CD4-positive, alpha-beta memory T cell (primary cell): ENCODE results near the gene ACTG2. TPM values are rescaled to one million over a fixed set of nuclear protein-coding genes. Genes with fewer than 3 reads are reported as not detected.
"Not testable (repeated sequence)": the region's sequence is repeated elsewhere in the genome, so short reads cannot be mapped to it uniquely, and the experiment has no call there.

ENCODE experiments used
- CTCF ChIA-PET: fragments of 350-600 bp; sonication (Branson Sonifier 250); formaldehyde crosslinking; loops from one replicate; lab custom pipeline; 2021; ENCODE audit warnings: inconsistent platforms; ENCODE audit not compliant: partially characterized antibody; lab: Charles Lee
- POLR2A ChIA-PET: fragments of 350-600 bp; sonication (Branson Sonifier 250); formaldehyde crosslinking; loops from one replicate; lab custom pipeline; 2021; ENCODE audit not compliant: partially characterized antibody; lab: Charles Lee
- DNase-seq, 5 donors: peaks; one replicate each; pipeline versions ENCODE4 v3.0.0 to v3.0.0-alpha.2; 2020 to 2022; ENCODE audit warnings: mixed read lengths in 1 of 5
- H3K27ac ChIP-seq: one replicate; pipeline ENCODE4 v1.7.0; 2013; ENCODE audit warnings: low read depth, low read length
- H3K27me3 ChIP-seq: 2 replicates; pipeline ENCODE4 v1.7.0; 2013; ENCODE audit warnings: mild to moderate bottlenecking, low read length, moderate library complexity; ENCODE audit not compliant: insufficient read depth
- H3K36me3 ChIP-seq: 2 replicates; pipeline ENCODE4 v1.7.0; 2013; ENCODE audit warnings: mild to moderate bottlenecking, low read length, moderate library complexity; ENCODE audit not compliant: insufficient read depth
- H3K4me1 ChIP-seq: 2 replicates; pipeline ENCODE4 v1.7.0; 2013; ENCODE audit warnings: mild to moderate bottlenecking, low read length, moderate library complexity; ENCODE audit not compliant: insufficient read depth
- H3K4me3 ChIP-seq, 2 donors: one replicate each; pipeline ENCODE4 v1.7.0; 2013; ENCODE audit warnings: low read length in 2 of 2, mild to moderate bottlenecking in 1 of 2
- H3K9me3 ChIP-seq, 2 donors: one replicate each; pipeline ENCODE4 v1.7.0; 2013; ENCODE audit warnings: low read length in 2 of 2, control low read depth in 1 of 2; ENCODE audit not compliant: control insufficient read depth in 1 of 2
- H3K27ac Mint-ChIP-seq, 7 donors: one replicate each; pipeline ENCODE4 v1.8.0; 2020 to 2021; ENCODE audit warnings: mixed read lengths in 7 of 7, mild to moderate bottlenecking in 6 of 7, inconsistent platforms in 3 of 7, moderate library complexity in 3 of 7
- H3K27me3 Mint-ChIP-seq, 2 donors: one replicate each; pipeline ENCODE4 v1.8.0; 2020 to 2021; ENCODE audit warnings: mixed read lengths in 2 of 2
- H3K36me3 Mint-ChIP-seq, 2 donors: one replicate each; pipeline ENCODE4 v1.8.0; 2020 to 2021; ENCODE audit warnings: mixed read lengths in 2 of 2, inconsistent platforms in 1 of 2, mild to moderate bottlenecking in 1 of 2
- H3K4me1 Mint-ChIP-seq, 4 donors: one replicate each; pipeline ENCODE4 v1.8.0; 2020 to 2021; ENCODE audit warnings: mixed read lengths in 4 of 4, mild to moderate bottlenecking in 1 of 4
- H3K4me3 Mint-ChIP-seq, 8 donors: one replicate each; pipeline ENCODE4 v1.8.0; 2020 to 2021; ENCODE audit warnings: mixed read lengths in 8 of 8, mild to moderate bottlenecking in 7 of 8, moderate library complexity in 6 of 8, inconsistent platforms in 3 of 8
- H3K9me3 Mint-ChIP-seq, 8 donors: one replicate each; pipeline ENCODE4 v1.8.0; 2020 to 2021; ENCODE audit warnings: mixed read lengths in 8 of 8, mild to moderate bottlenecking in 5 of 8, inconsistent platforms in 3 of 8, moderate library complexity in 1 of 8
- intact Hi-C: fragments of 100-400 bp; cut with micrococcal nuclease; formaldehyde crosslinking; loops from one replicate; pipeline ENCODE4 v1.15.1; 2023
- polyA plus RNA-seq, 2 donors: library from polyadenylated mRNA; unstranded; fragments of 300-500 nt; fragmentation: Illumina TruSeq; gene quantifications; one replicate each; pipeline ENCODE4 v1.2.3, GENCODE V29; 2021
- total RNA-seq, 2 experiments: library from RNA; stranded (reverse); gene quantifications; one replicate each; pipeline ENCODE4 v1.2.3, GENCODE V29; 2021

Gene ACTG2
- total and polyA plus RNA-seq, 4 experiments from 2014 or later: not detected

DNA sequence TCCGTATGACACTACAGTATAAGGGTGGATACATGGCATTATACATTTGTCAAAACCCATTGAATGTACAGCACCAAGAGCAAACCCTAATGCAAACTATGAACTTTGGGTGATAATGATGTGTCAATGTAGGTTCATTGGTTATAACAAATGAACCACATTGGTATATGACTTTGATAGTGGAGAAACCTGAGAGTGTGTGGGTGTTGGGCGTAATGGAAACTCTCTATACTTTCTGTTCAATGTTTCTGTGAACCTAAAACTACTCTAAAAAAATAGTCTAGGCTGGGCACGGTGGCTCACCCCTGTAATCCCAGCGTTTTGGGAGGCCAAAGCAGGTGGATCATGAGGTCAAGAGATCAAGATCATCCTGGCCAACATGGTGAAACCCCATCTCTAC, 6.5 kb upstream of the ACTG2 start:
- CTCF ChIA-PET: no interaction called here
- Histone ChIP-seq H3K27ac (no peak overlapping the region), H3K9me3 (no peaks in the 10 kb centered on the region), H3K36me3 (no peaks in the 10 kb centered on the region), H3K27me3 (no peaks in the 10 kb centered on the region), H3K4me1 (no peaks in the 10 kb centered on the region), H3K4me3 (no peak overlapping the region)
- Mint-ChIP-seq H3K9me3 (peaks cover 0 to 2% (median 0%) of the 10 kb centered on the region in 8 donors), H3K36me3 (no peaks in the 10 kb centered on the region), H3K27me3 (peaks cover 0 to 9% of the 10 kb centered on the region in 2 donors), H3K27ac (no peak overlapping the region), H3K4me3 (no peak overlapping the region), H3K4me1 (peaks cover 0 to 4% (median 2%) of the 10 kb centered on the region in 4 donors)
- POLR2A ChIA-PET: no interaction called here
- no peak for DNase-seq
- intact Hi-C loops: no loop called here

DNA sequence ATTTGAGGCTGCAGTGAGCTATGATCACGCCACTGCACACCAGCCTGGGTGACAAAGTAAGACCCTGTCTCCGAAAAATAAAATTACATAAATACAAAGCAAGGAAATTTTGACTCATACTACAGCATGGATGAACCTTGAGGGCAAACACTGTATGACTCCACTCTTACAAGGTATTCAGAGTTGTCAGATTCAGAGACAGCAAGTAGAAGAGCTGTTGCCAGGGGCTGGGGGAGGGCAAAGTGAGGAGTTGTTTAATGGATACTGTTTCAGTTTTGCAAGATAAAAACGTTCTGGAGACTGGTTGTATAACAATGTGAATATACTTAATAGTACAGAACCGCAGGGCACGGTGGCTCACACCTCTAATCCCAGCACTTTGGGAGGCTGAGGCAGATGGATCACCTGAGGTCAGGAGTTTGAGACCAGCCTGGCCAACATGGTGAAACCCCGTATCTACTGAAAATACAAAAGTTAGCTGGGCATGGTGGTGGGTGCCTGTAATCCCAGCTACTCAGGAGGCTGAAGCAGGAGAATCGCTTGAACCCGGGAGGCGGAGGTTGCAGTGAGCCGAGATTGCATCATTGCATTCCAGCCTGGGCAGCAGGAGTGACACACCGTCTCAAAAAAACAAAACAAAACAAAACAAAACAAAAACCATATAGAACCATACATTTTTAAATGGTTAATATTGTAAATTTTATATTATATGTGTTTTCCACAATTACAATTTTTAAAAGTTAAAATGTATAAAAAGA, 5.0 kb upstream of the ACTG2 start:
- H3K36me3 Mint-ChIP-seq, H3K27ac Mint-ChIP-seq, H3K36me3 ChIP-seq, DNase-seq, H3K27me3 Mint-ChIP-seq, intact Hi-C loops, POLR2A ChIA-PET, CTCF ChIA-PET, H3K27ac ChIP-seq, H3K27me3 ChIP-seq, H3K4me3 Mint-ChIP-seq, H3K9me3 Mint-ChIP-seq, H3K4me1 Mint-ChIP-seq, H3K4me1 ChIP-seq, H3K4me3 ChIP-seq, H3K9me3 ChIP-seq: not testable (repeated sequence)

DNA sequence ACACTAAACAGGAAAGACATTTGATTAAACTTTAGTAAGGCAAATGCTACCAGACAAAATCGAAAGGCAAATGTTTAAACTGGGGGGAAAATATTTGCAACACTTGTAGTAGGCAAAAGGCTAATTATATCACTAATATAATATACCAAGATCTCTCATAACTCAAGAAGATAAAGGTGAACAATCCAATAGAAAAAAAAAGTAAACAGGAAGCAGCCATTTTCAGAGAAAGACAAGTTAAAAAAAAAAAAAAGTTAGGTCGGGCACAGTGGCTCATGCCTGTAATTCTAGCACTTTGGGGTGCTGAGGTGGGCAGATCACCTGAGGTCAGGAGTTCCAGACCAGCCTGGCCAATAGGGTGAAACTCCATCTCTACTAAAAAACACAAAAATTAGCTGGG, 4.4 kb upstream of the ACTG2 start:
- Histone ChIP-seq H3K9me3 (no peaks in the 10 kb centered on the region), H3K27me3 (no peaks in the 10 kb centered on the region), H3K27ac (no peak overlapping the region), H3K4me1 (no peaks in the 10 kb centered on the region), H3K36me3 (no peaks in the 10 kb centered on the region), H3K4me3 (no peak overlapping the region)
- Mint-ChIP-seq H3K36me3 (no peaks in the 10 kb centered on the region), H3K4me1 (peaks cover 0 to 4% (median 2%) of the 10 kb centered on the region in 4 donors), H3K4me3 (peak overlapping the region in 1 of 8 donors; percentile 23), H3K27me3 (peaks cover 0 to 4% of the 10 kb centered on the region in 2 donors), H3K9me3 (peaks cover 0 to 2% (median 0%) of the 10 kb centered on the region in 8 donors), H3K27ac (peak overlapping the region in 1 of 7 donors; percentile 24)
- DNase-seq: peak in 1 of 5 donors; percentile 1
- intact Hi-C loops: no loop called here
- ChIA-PET POLR2A (interaction anchor here (0.6 kb wide), 1 partner anchor 91 kb away, joined by 4 read pairs; no protein-coding TSS in a partner anchor), CTCF (interaction anchor here (0.6 kb wide), 1 partner anchor 311 kb away, joined by 3 read pairs; no protein-coding TSS in a partner anchor)

DNA sequence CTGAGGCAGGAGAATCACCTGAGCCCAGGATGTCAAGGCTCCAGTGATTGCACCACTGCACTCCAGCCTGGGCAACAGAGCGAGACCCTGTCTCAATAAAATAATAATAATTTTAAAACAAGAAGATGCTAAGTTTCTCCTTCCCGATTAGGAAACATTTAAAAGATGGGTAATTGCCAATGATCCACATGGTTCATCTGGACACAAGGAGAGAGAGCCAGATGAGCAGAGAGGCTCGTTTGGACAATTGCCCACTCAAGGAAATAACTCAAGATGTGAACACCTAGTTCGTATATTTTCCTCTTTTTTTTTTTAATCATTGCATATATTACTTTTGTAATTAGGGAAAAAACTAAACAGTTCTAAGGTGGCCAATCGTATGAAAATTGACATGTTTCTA, 3.6 kb upstream of the ACTG2 start:
- ChIA-PET POLR2A (no interaction called here), CTCF (interaction anchor here (0.6 kb wide), 1 partner anchor 311 kb away, joined by 3 read pairs; no protein-coding TSS in a partner anchor)
- Mint-ChIP-seq H3K27me3 (peaks cover 0 to 4% of the 10 kb centered on the region in 2 donors), H3K36me3 (no peaks in the 10 kb centered on the region), H3K4me3 (no peak overlapping the region), H3K27ac (no peak overlapping the region), H3K4me1 (peaks cover 0 to 4% (median 2%) of the 10 kb centered on the region in 4 donors), H3K9me3 (peaks cover 0 to 2% (median 0%) of the 10 kb centered on the region in 8 donors)
- no peaks in the 10 kb centered on the region for H3K9me3 ChIP-seq
- no peaks in the 10 kb centered on the region for H3K36me3 ChIP-seq
- no peak overlapping the region for H3K27ac ChIP-seq
- intact Hi-C loops: no loop called here
- no peak for DNase-seq
- no peak overlapping the region for H3K4me3 ChIP-seq
- H3K4me1 ChIP-seq: no peaks in the 10 kb centered on the region
- no peaks in the 10 kb centered on the region for H3K27me3 ChIP-seq

DNA sequence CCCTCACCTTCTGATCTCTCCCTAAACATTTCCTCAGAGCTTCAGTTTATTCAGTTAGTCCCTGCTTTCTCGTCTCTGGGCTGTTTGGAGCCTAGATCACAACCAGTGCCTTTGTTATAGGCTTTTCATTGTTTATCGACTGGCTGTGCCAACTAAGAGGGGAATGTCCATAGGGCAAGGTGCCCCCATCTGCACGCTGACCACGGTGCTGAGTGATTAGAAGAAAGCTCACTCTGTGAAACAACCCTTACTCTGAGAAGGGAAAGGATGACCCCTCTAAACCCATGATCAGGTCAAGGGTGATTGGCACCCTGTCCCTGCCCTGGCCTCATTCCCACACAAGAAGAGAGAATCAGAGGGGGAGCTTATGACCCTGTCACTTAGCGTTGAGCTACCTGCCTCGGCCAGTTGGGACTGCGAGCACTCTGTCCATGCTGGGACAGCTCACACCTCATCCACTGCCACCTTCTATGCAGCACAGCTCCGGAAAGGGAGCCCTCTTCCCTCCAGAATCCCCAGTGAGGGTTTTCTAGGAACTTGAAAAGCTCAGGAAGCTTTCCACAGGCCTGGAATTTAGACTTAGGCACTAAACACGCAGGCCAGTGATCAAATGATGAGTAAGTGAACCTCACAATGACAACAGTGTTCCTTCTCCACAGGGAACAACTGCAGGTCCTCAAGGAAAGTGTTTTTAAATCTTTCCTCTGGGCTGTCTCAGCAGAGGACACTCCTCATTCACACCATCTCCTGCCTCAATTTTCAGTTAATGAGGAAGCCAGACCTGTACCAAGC, 2.3 kb upstream of the ACTG2 start:
- Histone ChIP-seq H3K9me3 (no peaks in the 10 kb centered on the region), H3K36me3 (no peaks in the 10 kb centered on the region), H3K4me3 (no peak overlapping the region), H3K27me3 (no peaks in the 10 kb centered on the region), H3K4me1 (no peaks in the 10 kb centered on the region), H3K27ac (no peak overlapping the region)
- CTCF ChIA-PET: no interaction called here
- intact Hi-C loops: no loop called here
- no peaks in the 10 kb centered on the region for H3K36me3 Mint-ChIP-seq
- peaks cover 0 to 4% of the 10 kb centered on the region in 2 donors for H3K27me3 Mint-ChIP-seq
- no peak overlapping the region for H3K27ac Mint-ChIP-seq
- H3K9me3 Mint-ChIP-seq: peaks cover 0 to 2% (median 0%) of the 10 kb centered on the region in 8 donors
- DNase-seq: no peak
- POLR2A ChIA-PET: no interaction called here
- H3K4me1 Mint-ChIP-seq: peaks cover 0 to 4% (median 2%) of the 10 kb centered on the region in 4 donors
- no peak overlapping the region for H3K4me3 Mint-ChIP-seq

DNA sequence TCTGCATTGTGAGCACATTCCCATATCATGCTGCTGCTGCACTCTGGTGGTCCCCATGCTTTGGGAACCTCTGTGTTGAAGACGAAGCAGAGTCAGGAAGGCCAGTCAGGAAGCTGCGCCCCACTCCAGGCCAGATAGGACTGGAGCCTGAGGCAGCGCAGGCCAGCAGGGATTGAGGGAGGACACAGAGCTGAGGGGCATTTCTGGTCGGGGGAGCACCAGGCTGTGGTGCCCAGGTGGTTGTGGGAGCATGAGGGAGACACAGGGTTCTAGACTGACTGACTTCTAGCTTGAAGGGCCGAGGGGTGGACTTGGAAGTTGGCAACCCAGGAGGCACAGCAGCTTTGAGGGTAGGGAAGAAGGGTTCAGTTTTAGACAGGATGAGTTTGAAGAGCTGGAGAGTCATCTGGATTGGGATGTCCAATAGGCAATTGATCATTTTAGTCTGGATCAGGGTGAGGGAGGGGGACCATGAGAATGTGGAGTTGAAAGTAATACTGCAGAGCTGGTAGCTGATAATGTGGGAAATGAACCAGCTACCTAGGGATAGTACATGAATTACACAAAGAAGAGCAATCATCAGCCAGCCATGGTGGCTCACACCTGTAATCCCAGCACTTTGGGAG, 1.4 kb upstream of the ACTG2 start:
- Mint-ChIP-seq H3K36me3 (no peaks in the 10 kb centered on the region), H3K27me3 (no peaks in the 10 kb centered on the region), H3K9me3 (peaks cover 0 to 2% (median 0%) of the 10 kb centered on the region in 8 donors), H3K27ac (no peak overlapping the region), H3K4me3 (no peak overlapping the region), H3K4me1 (peaks cover 2 to 3% (median 3%) of the 10 kb centered on the region in 4 donors)
- Histone ChIP-seq H3K27me3 (no peaks in the 10 kb centered on the region), H3K4me3 (no peak overlapping the region), H3K4me1 (no peaks in the 10 kb centered on the region), H3K27ac (no peak overlapping the region), H3K36me3 (no peaks in the 10 kb centered on the region), H3K9me3 (no peaks in the 10 kb centered on the region)
- DNase-seq: no peak
- POLR2A ChIA-PET: no interaction called here
- CTCF ChIA-PET: interaction anchor here (1.3 kb wide), 1 partner anchor 8 kb away, joined by 4 read pairs; no protein-coding TSS in a partner anchor
- intact Hi-C loops: no loop called here
